GM03348 (cell line): Measurements from ENCODE around the gene TMEM234.
"Not testable (repeated sequence)": the region's sequence is repeated elsewhere in the genome, so short reads cannot be mapped to it uniquely, and the experiment has no call there.

Experiments used
- DNase-seq: peaks from one replicate; pipeline ENCODE4 v3.0.0; 2012; ENCODE audit warnings: low spot score

Gene TMEM234

DNA sequence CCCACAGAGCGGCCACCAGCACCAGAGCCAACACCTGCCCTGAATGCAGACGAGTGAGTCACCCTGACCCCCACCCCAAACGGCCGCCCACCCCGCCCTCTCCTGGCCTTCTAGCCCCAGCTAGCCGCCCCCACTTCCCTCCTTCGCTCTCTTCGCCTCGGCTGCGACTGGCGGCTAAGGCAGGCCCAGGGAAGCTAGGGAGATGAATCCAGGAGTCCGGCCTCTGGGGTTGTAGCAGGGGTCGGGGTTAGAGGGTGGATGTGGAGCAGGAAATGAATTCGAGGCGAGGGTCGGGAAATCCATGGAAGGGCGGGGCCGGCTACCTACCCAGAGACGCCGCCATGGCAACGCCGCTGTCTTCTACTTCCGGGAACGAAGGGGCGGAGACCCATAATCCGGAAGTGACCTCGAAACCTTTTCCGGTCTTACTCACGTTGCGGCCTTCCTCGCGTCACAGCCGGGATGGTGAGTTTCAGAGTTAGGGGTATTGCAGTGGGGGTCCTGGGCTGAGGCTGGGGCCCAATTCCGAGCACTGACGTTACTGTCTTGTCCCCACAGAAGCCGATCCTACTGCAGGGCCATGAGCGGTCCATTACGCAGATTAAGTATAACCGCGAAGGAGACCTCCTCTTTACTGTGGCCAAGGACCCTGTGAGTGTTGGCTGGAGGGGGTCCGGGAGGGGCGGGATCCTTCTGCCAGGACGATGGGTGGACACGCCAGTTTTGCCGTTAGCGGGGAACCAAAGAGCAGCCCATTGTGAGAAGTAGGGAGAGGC lies at the start of gene TMEM234, which contains the start of gene EIF3I:
TMEM234 (minus strand) TSS at position 374 of the 776 bp plus-strand sequence; CDS start at position 343, 31 bp downstream.
EIF3I (plus strand) TSS at position 428 of the 776 bp plus-strand sequence; CDS start at position 463, 35 bp downstream.
- peak; percentile 96 for DNase-seq

DNA sequence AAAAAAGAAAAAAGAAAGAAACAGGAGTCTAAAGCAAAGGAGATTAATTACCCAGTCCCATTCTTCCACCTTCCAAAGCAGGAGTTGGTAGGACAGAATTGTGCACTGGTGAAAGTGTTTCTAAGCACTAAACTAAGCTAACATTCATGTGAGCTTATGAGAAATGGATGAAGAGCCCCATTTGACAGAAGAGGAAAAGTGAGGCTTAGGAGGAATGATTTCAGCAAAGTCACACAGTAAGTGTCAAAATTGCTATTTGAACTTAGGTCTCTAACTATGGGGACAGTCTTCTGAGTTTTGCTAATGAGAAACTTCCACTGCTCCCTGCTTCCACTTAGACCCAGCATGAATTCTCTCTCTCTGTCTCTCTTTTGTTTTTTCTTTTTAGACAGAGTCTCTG lies 47.6 kb upstream of the TMEM234 start:
- DNase-seq: no peak

DNA sequence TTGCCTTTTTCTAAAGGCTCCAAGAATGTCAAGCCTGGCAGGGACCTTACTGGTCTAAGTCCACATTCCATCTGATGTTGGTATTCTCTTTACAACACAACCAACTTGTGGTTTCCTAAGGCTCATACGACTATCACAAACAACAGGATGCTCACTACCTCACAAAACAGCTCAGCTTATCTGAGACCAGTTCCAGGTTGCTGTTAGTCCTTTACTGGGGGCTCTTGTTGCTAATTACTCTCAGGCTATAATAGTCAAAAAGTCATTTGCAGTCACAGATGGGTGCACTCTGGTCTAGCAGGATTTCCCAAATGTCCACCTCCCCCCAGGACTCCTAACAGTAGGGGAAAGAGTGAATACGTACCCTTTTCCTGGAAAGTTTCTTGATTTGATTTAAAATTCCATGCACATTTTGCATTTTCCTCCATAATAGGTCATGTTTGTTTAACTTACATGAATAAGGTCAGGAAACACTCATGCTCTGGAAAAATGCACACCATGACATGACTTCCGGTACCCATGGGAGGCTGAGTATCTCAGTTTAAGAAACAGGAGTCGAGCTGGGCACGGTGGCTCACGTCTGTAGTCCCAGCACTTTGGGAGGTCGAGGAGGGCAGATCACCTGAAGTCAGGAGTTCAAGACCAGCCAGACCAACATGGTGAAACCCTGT lies 44.9 kb upstream of the TMEM234 start:
- no peak for DNase-seq

DNA sequence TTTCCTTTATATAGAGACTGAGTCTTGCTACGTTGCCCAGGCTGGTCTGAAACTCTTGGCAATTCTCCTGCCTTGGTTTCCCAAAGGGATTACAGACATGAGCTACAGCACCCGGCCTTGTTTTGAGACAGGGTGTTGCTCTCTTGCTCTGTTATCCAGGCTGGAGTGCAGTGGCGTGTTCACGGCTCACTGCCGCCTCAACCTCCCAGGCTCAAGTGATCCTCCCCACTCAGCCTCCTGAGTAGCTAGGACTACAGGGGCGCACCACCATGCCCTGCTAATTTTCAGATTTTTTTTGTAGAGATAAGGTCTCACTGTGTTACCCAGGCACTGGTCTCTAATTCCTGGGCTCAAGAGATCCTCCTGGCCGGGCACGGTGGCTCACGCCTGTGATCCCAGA lies 43.7 kb upstream of the TMEM234 start:
- DNase-seq: no peak

DNA sequence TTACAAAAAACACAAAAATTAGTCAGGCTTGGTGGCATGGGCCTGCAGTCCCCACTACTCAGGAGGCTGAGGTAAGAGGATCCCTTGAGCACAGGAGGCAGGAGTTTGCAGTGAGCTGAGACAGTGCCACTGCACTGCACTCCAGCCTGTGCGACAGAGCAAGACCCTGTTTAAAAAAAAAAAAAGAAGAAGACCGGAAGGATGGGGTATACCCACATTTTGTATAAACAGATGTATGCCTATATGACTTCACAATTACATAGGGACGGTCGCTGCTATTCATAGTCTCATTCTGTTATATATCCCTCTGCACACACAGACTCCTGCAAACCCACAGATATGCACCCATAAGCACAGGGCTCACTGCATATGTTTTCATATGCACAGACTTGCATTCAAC lies 41.6 kb upstream of the TMEM234 start:
- no peak for DNase-seq

DNA sequence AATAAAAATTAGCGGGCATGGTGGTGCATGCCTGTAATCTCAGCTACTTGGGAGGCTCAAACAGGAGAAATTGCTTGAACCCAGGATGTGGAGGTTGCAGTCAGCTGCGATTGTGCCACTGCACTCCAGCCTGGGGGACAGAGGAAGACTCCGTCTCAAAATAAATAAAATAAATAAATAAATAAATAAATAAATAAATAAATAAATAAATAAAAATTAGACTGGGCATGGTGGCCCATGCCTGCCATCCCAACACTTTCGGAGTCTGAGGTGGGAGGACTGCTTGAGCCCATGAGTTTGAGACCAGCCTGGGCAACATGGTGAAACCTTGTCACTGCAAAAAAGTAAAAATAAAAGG lies 41.1 kb upstream of the TMEM234 start:
- DNase-seq: not testable (repeated sequence)

DNA sequence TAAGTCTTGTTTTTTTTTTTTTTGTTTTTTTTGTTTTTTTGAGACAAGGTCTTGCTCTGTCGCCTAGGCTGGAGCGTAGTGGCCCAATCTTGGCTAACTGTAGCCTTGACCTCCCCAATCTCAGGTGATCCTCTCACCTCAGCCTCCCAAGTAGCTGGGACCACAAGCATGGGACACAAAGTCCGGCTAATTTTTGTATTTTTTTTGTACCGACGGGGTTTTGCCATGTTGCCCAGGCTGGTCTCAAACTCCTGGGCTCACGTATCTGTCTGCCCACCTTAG lies 35.0 kb upstream of the TMEM234 start:
- no peak for DNase-seq

DNA sequence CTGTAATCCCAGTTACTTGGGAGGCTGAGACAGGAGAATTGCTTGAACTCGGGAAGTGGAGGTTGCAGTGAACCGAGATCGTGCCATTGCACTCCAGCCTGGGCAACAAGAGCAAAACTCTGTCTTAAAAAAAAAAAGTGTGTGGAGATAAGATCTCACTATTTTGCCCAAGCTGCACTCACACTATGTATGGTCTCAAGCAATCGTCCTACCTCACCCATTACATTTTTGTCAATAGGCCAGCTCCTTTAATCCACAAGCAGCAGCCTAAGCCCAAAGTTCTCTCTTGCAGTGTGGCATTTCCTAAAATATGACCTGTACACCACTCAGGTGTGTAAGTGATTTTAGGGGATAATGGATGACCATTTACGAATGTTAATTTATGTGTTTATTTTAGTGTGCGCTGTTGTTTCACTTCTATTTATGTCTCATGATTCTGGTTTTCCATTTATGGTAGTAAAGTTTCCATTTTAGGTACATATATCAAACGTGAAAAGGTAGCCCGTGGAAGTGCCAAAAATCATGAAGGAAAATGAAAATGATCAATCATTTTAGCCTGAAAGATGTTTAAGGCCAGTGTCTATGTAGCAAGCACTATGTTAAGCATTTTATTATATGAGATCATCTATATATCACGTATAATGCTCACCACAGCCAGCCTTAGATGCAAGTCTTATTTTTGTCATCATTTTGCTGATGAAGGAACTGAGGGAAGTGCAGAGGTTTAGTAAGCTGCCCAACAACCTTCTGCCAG lies 34.5 kb upstream of the TMEM234 start:
- no peak for DNase-seq

DNA sequence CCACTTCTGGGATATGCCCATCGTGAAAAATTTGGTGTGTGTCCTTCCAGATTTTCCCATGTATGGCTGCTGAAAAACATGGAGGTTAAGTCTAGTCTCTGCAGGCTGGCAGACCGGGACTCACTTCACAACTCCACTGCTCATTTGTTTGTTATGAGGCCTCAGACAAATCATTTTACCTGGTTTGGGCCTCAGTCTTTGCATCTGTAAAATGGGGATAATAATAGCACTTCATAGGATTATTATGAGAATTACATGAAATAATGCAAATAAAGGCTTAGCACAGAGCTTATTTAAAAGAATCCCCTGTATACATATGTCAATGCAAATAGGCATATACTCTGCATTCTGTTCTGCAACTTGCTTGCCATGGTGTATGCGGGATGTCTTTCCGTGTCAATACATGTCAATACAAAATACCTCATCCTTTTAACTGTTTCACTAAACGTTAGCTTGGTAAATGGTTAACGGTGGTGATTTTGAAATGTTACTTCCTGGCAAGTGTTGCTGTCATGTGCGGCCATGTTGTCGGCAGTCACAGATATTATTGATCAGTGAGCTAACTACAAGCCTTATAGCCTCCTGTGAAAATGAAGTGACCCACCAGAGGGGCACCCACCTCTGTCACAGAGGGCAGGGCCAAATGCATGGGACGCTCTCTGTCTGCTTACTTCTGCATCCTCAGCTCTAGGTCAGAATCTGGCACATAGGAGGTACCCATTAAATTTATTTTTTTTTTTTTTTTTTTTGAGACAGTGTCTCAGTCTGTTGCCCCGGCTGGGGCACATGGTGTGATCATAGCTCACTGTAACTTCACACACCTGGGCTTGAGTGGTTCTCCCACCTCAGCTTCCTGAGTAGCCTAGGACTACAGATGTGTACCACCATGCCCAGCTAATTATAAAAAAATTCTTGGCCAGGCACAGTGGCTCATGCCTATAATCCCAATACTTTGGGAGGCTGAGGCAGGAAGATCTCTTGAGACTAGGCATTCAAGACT lies 33.2 kb upstream of the TMEM234 start:
- DNase-seq: no peak

DNA sequence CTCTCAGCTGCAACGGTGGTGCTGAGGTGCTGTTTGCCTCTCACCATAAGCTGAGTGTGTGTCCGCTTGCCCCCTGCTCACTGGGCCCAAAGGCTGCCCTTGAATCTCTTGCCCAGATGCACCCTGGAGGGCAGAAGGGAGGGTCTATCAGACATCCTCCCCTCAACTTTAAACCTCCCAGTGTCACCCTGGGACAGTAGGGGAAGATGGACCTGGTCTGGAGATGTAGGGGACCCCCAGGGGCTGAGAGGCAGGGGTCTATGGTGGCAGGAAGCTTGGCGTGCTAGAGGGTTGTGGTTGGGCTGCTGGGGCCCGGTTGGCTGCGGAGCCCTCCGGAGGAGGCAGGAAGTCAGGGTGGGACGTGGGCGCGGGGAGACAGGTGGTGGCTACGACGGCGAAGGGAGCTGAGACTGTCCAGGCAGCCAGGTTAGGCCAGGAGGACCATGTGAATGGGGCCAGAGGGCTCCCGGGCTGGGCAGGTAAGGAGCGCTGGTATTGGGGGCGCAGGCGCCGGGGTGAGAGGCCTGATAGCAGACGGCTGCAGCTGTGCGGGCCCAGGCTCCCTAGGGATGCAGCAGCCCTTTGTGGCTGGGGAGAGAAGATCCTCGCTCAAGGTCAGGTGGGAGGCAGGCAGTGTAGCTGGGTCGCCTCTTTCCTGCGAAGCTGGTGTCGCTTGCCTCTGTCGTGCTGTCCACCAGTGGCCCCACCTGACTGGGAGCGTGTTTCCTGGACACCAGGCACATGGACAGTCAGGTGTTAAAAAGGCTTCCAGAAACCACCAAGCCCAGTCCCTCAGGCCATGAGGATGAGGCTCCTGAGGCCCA lies 29.0 kb upstream of the TMEM234 start, which contains the start of gene LCK:
LCK (plus strand) TSS at position 373 of the 824 bp plus-strand sequence. CDS start 23,065 bp downstream, outside the sequence.
- DNase-seq: no peak

DNA sequence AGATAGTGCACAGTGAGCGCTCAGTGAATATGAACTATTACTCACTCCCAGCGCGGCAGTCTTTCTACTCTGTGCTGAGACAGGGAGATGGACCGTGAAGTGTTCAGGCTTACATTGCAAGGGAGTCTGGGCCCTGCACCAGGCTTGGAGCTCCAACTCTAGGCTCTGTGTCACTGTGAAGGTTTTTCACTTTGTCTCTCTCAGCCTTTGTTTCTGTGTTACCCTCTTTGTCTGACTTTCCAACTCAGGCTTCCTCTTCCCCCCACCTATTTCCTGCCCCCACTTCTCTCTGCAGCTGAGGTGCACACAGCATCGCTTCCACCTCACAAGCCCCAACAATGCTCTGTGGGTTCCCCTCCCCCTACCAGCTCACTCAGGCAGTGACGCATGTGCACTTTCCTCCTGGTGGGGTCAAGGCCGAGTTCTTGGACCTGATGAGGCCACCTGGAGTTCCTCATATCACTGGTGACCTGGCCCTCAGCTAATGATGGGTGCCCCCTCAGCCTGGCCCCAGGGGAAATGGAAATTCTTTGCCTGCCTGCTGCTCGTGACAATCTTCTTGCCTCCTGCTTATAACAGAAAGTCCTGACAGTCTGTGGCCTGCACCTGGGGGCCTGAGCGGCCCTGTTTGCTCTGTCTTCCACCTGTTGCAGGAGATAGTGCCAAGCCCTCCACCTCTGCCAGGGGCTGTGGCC lies 27.8 kb upstream of the TMEM234 start:
- DNase-seq: no peak

DNA sequence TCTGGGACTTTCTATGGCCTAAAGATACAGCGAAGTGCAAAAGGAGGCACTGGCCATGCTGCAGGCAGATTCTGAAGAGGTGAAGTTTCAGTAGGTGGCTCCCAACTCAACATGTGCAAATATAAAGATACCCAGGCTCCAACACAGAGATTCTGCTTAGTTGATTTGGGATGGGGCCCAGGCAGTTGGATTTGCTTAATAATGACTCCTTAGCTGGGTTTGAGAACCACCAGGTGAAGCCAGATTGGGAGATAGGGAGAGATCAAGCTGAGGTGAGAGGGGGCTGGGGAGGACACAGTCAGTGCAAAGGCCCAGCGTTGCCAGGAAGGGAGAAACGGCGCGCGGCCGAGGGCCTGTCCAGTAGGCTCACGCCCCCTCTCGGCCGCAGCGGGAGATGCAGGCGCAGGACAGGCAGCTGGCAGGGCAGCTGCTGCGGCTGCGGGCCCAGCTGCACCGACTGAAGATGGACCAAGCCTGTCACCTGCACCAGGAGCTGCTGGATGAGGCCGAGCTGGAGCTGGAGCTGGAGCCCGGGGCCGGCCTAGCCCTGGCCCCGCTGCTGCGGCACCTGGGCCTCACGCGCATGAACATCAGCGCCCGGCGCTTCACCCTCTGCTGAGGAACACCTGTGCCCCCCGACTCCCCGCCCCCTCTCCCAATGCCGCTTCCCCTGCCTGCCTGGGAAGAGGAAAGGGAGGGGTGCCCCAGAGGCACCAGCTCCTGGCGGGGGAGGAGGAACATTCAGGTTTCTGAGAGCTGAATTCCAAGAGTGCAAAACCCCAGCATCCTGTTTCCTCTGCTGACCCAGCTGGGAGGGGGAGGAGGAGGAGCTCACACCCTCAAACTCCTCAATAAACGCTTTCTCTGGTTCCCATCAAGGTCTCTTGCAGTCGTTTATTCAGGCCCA lies 26.1 kb upstream of the TMEM234 start:
- DNase-seq: peak; percentile 89

DNA sequence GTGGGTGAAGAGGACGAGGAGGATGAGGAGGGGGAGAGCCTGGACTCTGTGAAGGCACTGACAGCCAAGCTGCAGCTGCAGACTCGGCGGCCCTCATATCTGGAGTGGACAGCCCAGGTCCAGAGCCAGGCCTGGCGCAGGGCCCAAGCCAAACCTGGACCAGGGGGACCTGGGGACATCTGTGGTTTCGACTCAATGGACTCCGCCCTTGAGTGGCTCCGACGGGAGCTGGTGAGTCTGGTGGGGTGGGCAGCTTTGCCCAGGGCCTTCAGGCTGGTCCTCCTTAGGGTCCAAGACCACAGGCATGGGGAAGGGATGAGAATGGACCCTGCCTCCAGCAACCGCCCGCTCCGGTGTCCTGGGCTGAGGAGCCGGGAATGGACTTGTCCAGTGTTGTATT lies 25.3 kb upstream of the TMEM234 start:
- DNase-seq: no peak

DNA sequence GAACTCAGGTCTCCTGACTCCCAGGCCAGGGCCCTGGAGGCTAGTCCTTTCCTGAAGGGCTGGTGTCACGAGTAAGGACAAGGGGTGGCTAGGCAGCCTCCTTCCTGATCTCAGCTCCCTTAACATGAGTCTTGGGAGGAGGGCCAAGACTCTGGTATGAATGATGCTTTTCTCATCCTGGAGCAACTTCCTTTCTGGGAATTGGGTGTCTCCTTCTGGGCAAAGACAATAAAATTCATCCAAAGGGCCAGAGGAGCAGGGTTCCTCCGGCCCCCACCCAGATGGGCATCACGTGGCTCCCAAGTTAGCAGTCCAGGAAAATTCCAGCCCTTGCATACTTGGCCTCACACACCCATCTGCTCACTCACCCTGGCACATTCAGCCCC lies 24.7 kb upstream of the TMEM234 start, which contains the start of gene FAM167B:
FAM167B (plus strand) TSS at position 335 of the 386 bp plus-strand sequence. CDS start 200 bp downstream, outside the sequence.
- DNase-seq: peak; percentile 94

DNA sequence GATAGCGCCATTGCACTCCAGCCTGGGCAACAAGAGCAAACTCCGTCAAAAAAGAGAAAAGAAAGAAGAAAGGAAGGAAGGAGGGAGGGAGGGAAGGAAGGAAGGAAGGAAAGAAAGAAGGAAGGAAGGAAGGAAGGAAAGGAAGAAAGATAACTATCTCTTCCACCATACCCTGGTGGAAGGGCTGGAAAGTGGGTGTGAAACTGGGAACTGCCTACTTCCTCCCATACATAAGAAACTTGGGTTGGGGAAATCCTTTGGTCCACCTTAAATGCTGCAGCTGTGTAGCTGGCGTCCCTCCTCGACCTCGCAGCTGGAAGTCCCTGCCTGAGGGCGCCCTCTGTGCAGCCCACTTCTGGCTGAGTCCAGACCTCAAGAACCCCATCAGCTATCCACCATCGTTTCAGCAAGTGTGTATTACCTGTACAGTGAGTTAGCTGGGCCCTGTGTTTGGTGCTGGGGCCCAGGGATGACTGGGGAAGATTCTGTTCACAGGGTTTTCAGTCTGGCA lies 20.2 kb upstream of the TMEM234 start:
- DNase-seq: peak; percentile 44

DNA sequence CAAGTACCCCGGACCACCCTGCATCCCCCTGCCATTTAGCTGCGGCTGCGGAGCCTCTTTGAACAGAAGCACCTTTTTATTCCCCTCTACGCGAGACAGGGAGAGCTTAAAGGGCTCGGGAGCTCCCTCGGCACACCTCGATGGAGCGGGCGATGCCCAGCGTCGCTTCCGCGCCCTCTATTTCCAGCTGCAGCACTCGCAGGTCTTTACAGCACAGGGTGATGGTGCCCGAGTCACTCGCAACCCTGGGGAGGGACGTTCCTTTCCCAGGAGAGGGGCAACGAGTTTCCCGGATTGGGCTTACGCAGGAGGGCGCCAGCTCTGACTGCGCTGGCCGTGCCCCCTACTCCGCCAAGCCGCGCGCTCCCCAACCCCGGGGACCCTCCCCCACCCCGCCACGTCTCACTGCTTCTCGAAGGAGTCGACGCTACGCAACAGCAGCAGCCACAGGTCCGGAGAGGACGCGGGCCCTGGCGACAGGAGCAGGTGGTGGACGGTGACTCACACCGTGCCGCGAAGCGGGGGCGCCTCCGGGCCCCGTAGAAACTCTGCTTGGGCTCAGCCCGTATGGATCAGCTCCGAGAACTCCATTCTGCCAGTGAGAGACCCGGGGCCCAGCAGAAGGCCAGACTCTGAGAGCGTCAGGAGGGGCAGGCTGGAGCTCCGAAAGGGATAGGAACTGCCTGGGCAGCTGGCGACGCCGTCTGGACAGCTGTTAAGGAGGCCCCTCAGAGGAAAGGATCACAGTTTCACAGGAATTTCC lies 19.0 kb upstream of the TMEM234 start:
- DNase-seq: peak; percentile 78

DNA sequence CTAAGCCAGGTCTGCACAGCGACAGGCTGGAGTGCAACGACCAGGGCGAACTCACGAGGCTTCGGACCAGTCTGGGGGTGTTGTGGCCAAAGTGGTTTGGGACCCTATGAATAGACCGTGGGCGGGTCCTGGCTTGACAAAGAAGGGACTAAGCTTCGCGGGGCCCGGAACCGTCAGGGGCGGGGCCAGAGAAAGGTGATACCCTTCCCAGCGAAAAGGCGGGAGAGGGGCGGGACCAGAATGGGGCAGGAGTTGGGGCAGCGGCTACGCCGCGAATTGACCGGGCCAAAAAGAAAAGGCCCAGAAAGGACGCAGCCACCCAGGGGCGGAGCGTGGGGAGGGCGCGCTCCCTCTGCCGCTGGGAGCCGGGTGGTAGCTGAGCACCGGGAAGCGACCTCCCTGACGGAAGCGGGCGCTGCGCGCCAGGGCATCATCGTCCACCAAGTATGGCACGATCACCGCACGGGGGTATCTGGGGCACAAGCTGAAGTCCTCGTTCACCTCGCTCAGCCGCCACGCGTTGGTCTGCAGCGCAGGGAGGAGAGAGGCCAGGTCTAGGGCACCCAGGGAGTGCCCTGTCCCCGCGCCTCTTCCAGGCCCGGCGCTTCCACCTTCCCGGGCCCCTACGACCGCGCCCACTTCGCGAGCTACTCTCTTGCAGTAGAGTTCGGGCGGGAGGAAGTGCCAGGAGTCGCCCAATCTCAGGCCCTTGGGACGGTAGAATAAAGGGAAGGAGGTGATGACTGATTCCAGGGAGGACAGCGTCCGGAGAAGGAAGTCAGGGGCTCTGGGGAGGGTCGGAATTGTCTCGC lies 18.2 kb upstream of the TMEM234 start:
- DNase-seq: peak; percentile 86
